Suprapubic skin (tissue), 4 donors: ENCODE results near the gene ACSS3. TPM values are rescaled to one million over a fixed set of nuclear protein-coding genes. Genes with fewer than 3 reads are reported as not detected.

ENCODE experiments used
- DNase-seq, 2 donors: peaks; one replicate each; pipeline ENCODE4 v3.0.0-alpha.2; 2019; ENCODE audit warnings: low spot score in 2 of 2
- H3K27ac ChIP-seq: fragments of 200-600 bp; sonication (generic); one replicate; pipeline ENCODE4 v1.5.1; 2019
- H3K27me3 ChIP-seq: fragments of 200-600 bp; sonication (generic); one replicate; pipeline ENCODE4 v1.5.1; 2019
- H3K36me3 ChIP-seq: fragments of 200-600 bp; sonication (generic); one replicate; pipeline ENCODE4 v1.5.1; 2019
- H3K4me1 ChIP-seq: fragments of 200-600 bp; sonication (generic); one replicate; pipeline ENCODE4 v1.5.1; 2019
- H3K4me3 ChIP-seq: fragments of 200-600 bp; sonication (generic); one replicate; pipeline ENCODE4 v1.5.1; 2019; ENCODE audit warnings: mild to moderate bottlenecking
- H3K9me3 ChIP-seq: fragments of 200-600 bp; sonication (generic); one replicate; pipeline ENCODE4 v1.5.1; 2019
- EP300 ChIP-seq: sonication (generic); formaldehyde crosslinking; IDR thresholded peaks from one replicate; pipeline ENCODE4 v1.6.1; 2017; ENCODE audit warnings: antibody characterized with exemption
- POLR2A ChIP-seq, 2 donors: fragments of 450-650 bp; IDR thresholded peaks; one replicate each; pipeline ENCODE4 v1.6.1; 2017; ENCODE audit warnings: antibody characterized with exemption in 2 of 2, mild to moderate bottlenecking in 2 of 2, moderate library complexity in 2 of 2
- POLR2AphosphoS5 ChIP-seq, 3 donors: sonication (generic); formaldehyde crosslinking; IDR thresholded peaks; one replicate each; pipeline ENCODE4 v1.6.1; 2017; ENCODE audit warnings: antibody characterized with exemption in 3 of 3
- WGBS: methylation state at CpG from one replicate; pipeline ENCODE4 v1.1.5; 2018; 5-methylcytosine and 5-hydroxymethylcytosine counted together
- total RNA-seq, 4 donors: library from RNA; depleted of rRNA; stranded (reverse); fragments of >200 nt; gene quantifications; one replicate each; pipeline ENCODE4 v1.1.0, GENCODE V29; 2016
- TF ChIP-seq, protein P1 (sequence below), 2 donors: fragments of 200-600 bp in 1 of 2; fragments of 450-650 bp in 1 of 2; sonication (generic) in 1 of 2; IDR thresholded peaks; one replicate each; pipeline ENCODE4 v1.5.1; 2016 to 2019; ENCODE audit warnings: antibody characterized with exemption in 2 of 2, mild to moderate bottlenecking in 1 of 2, moderate library complexity in 1 of 2

ACSS3 gene
- total RNA-seq, 4 donors from 2014 or later = 4.0 to 10.4 (median 6.2) TPM

DNA sequence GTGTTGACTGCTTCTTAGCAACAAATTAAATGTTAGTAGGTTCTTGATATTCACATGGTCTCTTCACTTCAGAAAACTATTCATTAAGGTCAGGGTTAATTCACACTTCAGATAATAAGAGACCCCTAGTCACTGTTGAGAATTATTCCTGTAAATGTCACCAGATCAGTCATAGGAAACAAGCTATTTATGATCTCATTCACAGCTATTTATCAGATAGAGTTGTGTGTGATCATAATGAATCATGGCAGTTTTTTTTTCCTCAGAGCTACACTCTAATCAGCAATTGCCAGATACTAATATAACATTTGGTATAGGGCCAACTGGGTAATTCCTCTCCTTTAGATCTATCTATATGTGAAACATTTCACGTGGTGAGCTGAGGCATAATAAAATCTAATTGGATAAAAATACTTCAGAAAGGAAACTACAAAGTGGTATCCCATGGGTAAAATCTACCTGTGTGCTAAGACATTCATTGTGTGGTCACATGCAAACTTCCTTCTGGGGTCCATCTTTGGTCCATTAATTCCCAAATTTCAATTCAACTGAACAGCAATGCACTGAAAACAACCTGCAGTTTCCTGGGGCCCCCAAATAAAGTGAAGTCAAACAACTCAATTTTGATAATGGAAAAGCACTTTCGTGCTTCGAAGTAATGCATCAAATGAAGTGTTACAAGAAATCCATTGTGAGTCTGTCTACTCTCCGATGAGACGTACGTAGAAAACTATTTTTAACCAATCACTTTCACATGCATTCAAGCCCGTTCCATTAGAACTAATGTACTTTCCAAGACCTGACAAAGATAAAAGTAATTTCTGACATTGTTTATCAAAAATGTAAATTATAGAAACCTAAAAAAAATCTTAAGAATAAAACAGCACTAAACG lies 197.0 kb downstream of the ACSS3 start:
- no peak for DNase-seq
- H3K4me3 ChIP-seq = no peak overlapping the region
- no peaks in the 10 kb centered on the region for H3K4me1 ChIP-seq
- H3K27me3 ChIP-seq = no peaks in the 10 kb centered on the region
- WGBS = 86% methylated on average over 8 of the region's 8 CpGs
- TF ChIP-seq POLR2AphosphoS5 (IDR thresholded peaks at IDR 0.05) (no peak), POLR2A (IDR thresholded peaks at IDR 0.05) (no peak), EP300 (no peak)
- TF ChIP-seq, protein P1, sequence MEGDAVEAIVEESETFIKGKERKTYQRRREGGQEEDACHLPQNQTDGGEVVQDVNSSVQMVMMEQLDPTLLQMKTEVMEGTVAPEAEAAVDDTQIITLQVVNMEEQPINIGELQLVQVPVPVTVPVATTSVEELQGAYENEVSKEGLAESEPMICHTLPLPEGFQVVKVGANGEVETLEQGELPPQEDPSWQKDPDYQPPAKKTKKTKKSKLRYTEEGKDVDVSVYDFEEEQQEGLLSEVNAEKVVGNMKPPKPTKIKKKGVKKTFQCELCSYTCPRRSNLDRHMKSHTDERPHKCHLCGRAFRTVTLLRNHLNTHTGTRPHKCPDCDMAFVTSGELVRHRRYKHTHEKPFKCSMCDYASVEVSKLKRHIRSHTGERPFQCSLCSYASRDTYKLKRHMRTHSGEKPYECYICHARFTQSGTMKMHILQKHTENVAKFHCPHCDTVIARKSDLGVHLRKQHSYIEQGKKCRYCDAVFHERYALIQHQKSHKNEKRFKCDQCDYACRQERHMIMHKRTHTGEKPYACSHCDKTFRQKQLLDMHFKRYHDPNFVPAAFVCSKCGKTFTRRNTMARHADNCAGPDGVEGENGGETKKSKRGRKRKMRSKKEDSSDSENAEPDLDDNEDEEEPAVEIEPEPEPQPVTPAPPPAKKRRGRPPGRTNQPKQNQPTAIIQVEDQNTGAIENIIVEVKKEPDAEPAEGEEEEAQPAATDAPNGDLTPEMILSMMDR (IDR thresholded peaks at IDR 0.05) = no peak
- H3K27ac ChIP-seq = no peak overlapping the region
- no peaks in the 10 kb centered on the region for H3K36me3 ChIP-seq
- H3K9me3 ChIP-seq = no peaks in the 10 kb centered on the region

DNA sequence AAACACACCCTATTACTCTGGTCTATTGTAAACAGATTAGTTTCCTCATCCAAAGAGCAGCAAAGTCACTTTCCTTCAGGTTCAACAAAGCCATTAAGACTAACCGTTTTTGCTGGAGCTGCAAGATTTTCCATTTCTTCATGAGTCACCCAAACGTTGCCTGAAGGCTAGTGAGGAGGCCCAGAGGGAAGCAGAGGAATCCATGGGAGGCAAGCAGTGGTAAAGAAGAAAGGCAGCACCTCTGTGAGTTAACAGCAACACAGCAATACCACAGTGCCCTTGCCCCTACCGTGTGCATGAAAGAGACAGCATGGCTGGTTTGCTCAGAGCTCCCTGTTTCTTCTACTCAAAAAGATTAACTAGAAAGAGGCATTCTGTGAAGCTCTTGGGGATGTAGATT lies 206.3 kb downstream of the ACSS3 start:
- Histone ChIP-seq H3K27ac (no peak overlapping the region), H3K27me3 (no peaks in the 10 kb centered on the region), H3K4me3 (no peak overlapping the region), H3K9me3 (no peaks in the 10 kb centered on the region), H3K4me1 (no peaks in the 10 kb centered on the region), H3K36me3 (no peaks in the 10 kb centered on the region)
- 39% methylated on average over 3 of the region's 3 CpGs for WGBS
- TF ChIP-seq POLR2AphosphoS5 (IDR thresholded peaks at IDR 0.05) (no peak), POLR2A (IDR thresholded peaks at IDR 0.05) (no peak), EP300 (no peak)
- TF ChIP-seq, protein P1 (IDR thresholded peaks at IDR 0.05) = no peak
- no peak for DNase-seq

DNA sequence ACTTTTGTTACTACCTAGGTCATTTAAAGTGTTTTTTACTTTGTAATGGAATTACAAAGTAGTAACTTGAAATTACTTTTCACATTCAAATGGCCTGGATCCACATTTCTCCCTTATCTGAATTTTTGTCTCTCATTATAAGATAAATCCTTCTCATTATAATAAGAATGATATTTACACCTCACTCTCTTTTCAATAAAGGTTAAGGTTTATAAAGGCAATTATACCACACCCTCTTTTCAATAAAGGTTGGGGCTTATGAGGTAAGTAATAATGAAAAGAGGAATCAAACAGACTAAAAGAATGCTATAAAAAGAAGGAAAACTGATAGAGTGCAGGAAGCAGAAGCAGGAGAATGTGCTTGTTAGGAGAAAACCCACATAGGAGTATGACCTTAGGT lies 210.8 kb downstream of the ACSS3 start:
- Histone ChIP-seq H3K36me3 (no peaks in the 10 kb centered on the region), H3K27me3 (no peaks in the 10 kb centered on the region), H3K4me1 (no peaks in the 10 kb centered on the region), H3K27ac (no peak overlapping the region), H3K4me3 (no peak overlapping the region), H3K9me3 (no peaks in the 10 kb centered on the region)
- TF ChIP-seq EP300 (no peak), POLR2A (IDR thresholded peaks at IDR 0.05) (no peak), POLR2AphosphoS5 (IDR thresholded peaks at IDR 0.05) (no peak)
- TF ChIP-seq, protein P1 (IDR thresholded peaks at IDR 0.05) = no peak
- no peak for DNase-seq

DNA sequence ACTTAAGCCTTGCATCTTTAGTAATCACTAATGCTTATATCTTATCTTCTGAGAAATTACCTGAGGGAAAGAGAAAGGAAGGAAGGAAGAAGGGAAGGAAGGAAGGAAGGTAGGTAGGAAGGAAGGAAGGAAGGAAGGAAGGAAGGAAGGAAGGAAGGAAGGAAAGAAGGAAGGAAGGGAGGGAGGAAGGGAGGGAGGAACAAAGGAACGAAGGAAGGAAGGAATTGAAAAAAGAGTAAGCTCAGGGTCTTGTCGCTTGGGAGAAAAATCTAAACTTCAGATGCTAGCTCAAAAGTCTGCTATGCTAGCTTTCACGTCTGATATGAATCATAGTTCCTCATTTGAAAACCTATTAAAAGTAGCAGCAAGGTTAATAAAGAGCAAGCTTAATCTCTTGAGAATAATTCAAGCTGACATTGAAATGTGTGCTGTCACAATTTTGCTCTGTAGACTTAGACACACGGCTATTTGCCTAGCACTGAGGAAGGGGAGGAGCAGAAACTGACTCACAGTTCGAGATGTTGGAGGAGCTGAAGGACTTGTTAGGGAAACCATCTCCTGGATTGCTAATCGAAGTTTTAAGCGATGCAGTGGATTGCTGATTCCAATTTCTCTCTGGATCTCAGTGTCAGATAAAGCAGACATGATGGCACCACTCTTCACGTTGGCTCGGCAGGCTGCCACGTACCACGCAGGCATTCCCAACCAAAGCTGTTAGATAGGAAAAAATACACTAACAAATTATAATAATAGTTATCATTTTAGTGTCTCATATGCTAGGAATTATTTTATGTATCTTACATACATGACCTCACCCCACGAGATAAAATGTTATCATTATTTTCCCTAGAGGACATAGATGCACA lies 216.7 kb downstream of the ACSS3 start:
- no peak for DNase-seq
- WGBS = 68% methylated on average over 12 of the region's 12 CpGs
- no peaks in the 10 kb centered on the region for H3K9me3 ChIP-seq
- TF ChIP-seq, protein P1 (IDR thresholded peaks at IDR 0.05) = no peak
- no peak for TF ChIP-seq EP300
- no peak for TF ChIP-seq POLR2AphosphoS5 (IDR thresholded peaks at IDR 0.05)
- TF ChIP-seq POLR2A (IDR thresholded peaks at IDR 0.05) = no peak
- H3K4me1 ChIP-seq = no peaks in the 10 kb centered on the region
- H3K36me3 ChIP-seq = no peaks in the 10 kb centered on the region
- H3K27me3 ChIP-seq = no peaks in the 10 kb centered on the region
- no peak overlapping the region for H3K4me3 ChIP-seq
- no peak overlapping the region for H3K27ac ChIP-seq

DNA sequence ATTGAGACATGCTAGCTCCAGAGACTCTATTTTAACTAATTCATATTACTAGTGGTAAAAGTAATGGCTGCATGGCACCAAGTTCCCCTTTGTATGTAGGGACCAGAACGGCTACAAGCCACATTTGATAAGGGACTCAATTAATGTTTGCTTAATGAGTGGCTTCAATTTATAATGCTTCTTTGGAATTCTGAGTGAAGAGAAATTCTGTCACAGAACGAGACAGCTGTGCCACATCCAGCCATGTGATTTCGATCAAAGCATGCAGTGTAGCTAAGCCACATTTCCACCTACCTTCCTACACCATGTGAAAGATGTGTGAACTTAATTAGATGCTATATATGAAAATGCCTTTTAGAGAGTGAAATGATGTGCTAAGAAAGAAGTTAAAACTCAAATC lies 217.4 kb downstream of the ACSS3 start:
- no peak for TF ChIP-seq POLR2AphosphoS5 (IDR thresholded peaks at IDR 0.05)
- no peak for TF ChIP-seq POLR2A (IDR thresholded peaks at IDR 0.05)
- no peak for TF ChIP-seq EP300
- TF ChIP-seq, protein P1 (IDR thresholded peaks at IDR 0.05) = no peak
- DNase-seq = no peak
- no peaks in the 10 kb centered on the region for H3K9me3 ChIP-seq
- no peak overlapping the region for H3K27ac ChIP-seq
- 80% methylated on average over 3 of the region's 3 CpGs for WGBS
- no peaks in the 10 kb centered on the region for H3K4me1 ChIP-seq
- H3K4me3 ChIP-seq = no peak overlapping the region
- H3K36me3 ChIP-seq = no peaks in the 10 kb centered on the region
- H3K27me3 ChIP-seq = no peaks in the 10 kb centered on the region
